Natural killer cell (primary cell): ENCODE measurements around the gene PDGFRB. TPM values are rescaled to one million over a fixed set of nuclear protein-coding genes. Genes with fewer than 3 reads are reported as not detected.

Experiments
- ATAC-seq, 3 donors: fragments of 150-1000 bp in 2 of 3; fragments of 200-7000 bp in 1 of 3; cut with Tn5 transposase; 1 replicate in 1 of 3; 2 replicates in 2 of 3; pipeline ENCODE4 v1.10.0; 2021; ENCODE audit warnings: mild to moderate bottlenecking in 2 of 3, moderate library complexity in 2 of 3
- DNase-seq, 2 donors: peaks; one replicate each; pipeline versions ENCODE4 v3.0.0 to v3.0.0-alpha.2; 2013 to 2021; ENCODE audit warnings: mixed read lengths in 1 of 2
- H3K27ac ChIP-seq: one replicate; pipeline ENCODE4 v1.5.1; 2013; ENCODE audit warnings: mild to moderate bottlenecking, low read length
- H3K27me3 ChIP-seq: one replicate; pipeline ENCODE4 v1.6.1; 2013; ENCODE audit warnings: low read length; ENCODE audit not compliant: control insufficient read depth, insufficient read depth
- H3K36me3 ChIP-seq: one replicate; pipeline ENCODE4 v1.6.1; 2013; ENCODE audit warnings: low read length; ENCODE audit not compliant: control insufficient read depth, insufficient read depth
- H3K4me1 ChIP-seq: one replicate; pipeline ENCODE4 v1.6.1; 2013; ENCODE audit warnings: low read length; ENCODE audit not compliant: control insufficient read depth, insufficient read depth
- H3K4me3 ChIP-seq: one replicate; pipeline ENCODE4 v1.5.1; 2013; ENCODE audit warnings: low read length
- H3K9me3 ChIP-seq: one replicate; pipeline ENCODE4 v1.6.1; 2013; ENCODE audit warnings: low read length; ENCODE audit not compliant: control insufficient read depth, insufficient read depth
- H3K27ac Mint-ChIP-seq, 2 donors: one replicate each; pipeline ENCODE4 v1.8.0; 2022; ENCODE audit warnings: mild to moderate bottlenecking in 2 of 2, mixed read lengths in 2 of 2, moderate library complexity in 1 of 2
- H3K27me3 Mint-ChIP-seq, 2 donors: one replicate each; pipeline ENCODE4 v1.8.0; 2022; ENCODE audit warnings: low read depth in 2 of 2, mixed read lengths in 2 of 2
- H3K36me3 Mint-ChIP-seq: one replicate; pipeline ENCODE4 v1.8.0; 2022; ENCODE audit warnings: mixed read lengths
- H3K4me1 Mint-ChIP-seq, 2 donors: one replicate each; pipeline ENCODE4 v1.8.0; 2022; ENCODE audit warnings: mixed read lengths in 2 of 2
- H3K4me3 Mint-ChIP-seq: one replicate; pipeline ENCODE4 v1.8.0; 2022; ENCODE audit warnings: mild to moderate bottlenecking, moderate library complexity, mixed read lengths
- H3K9me3 Mint-ChIP-seq, 2 donors: one replicate each; pipeline ENCODE4 v1.8.0; 2022; ENCODE audit warnings: mixed read lengths in 2 of 2
- CTCF ChIP-seq: fragments of 200-600 bp; IDR thresholded peaks from one replicate; pipeline ENCODE4 v1.8.0; 2022; ENCODE audit warnings: antibody characterized with exemption
- WGBS: methylation state at CpG from one replicate; pipeline ENCODE4 v1.1.7; 2013; ENCODE audit warnings: missing lambda C conversion rate; ENCODE audit not compliant: insufficient coverage; 5-methylcytosine and 5-hydroxymethylcytosine counted together
- intact Hi-C: fragments of 100-400 bp; cut with micrococcal nuclease; formaldehyde crosslinking; loops from one replicate; pipeline ENCODE4 v1.14.2; 2022
- total RNA-seq, 4 donors: library from RNA; stranded (reverse); fragments of 120-200 nt in 1 of 4; gene quantifications; one replicate each; pipeline versions ENCODE4 v1.2.3 to v1.2.4, GENCODE V29; 2013 to 2022

The PDGFRB gene
- total RNA-seq, 3 donors from 2014 or later (not counting 1 experiment from before 2014, with no cell fraction given): 44.8 to 93.1 (median 61.6) TPM

GRCh38 chr5:150184990-150185912, 29.6 kb upstream of the PDGFRB start:
- no peaks in the 10 kb centered on the region for H3K4me1 Mint-ChIP-seq
- H3K27me3 Mint-ChIP-seq: peaks cover 23 to 26% of the 10 kb centered on the region in 2 donors
- H3K9me3 Mint-ChIP-seq: no peaks in the 10 kb centered on the region
- no peak overlapping the region for H3K27ac ChIP-seq
- no peak for TF ChIP-seq CTCF
- peaks cover 6% of the 10 kb centered on the region for H3K27me3 ChIP-seq
- H3K9me3 ChIP-seq: no peaks in the 10 kb centered on the region
- no peaks in the 10 kb centered on the region for H3K4me1 ChIP-seq
- 81% methylated on average over 12 of the region's 12 CpGs for WGBS
- no peak for ATAC-seq
- no peak for DNase-seq
- no peaks in the 10 kb centered on the region for H3K36me3 ChIP-seq
- H3K4me3 ChIP-seq: no peak overlapping the region
- intact Hi-C loops: no loop called here
- H3K36me3 Mint-ChIP-seq: no peaks in the 10 kb centered on the region
- no peak overlapping the region for H3K27ac Mint-ChIP-seq
- no peak overlapping the region for H3K4me3 Mint-ChIP-seq

GRCh38 chr5:150184006-150184405, 28.4 kb upstream of the PDGFRB start:
- intact Hi-C loops: no loop called here
- ATAC-seq (no peak), DNase-seq (no peak)
- Mint-ChIP-seq H3K4me1 (no peaks in the 10 kb centered on the region), H3K4me3 (no peak overlapping the region), H3K9me3 (no peaks in the 10 kb centered on the region), H3K36me3 (no peaks in the 10 kb centered on the region), H3K27me3 (peaks cover 14 to 18% of the 10 kb centered on the region in 2 donors), H3K27ac (no peak overlapping the region)
- H3K27me3 ChIP-seq: peaks cover 4% of the 10 kb centered on the region
- no peak for TF ChIP-seq CTCF
- H3K36me3 ChIP-seq: no peaks in the 10 kb centered on the region
- 80% methylated on average over 2 of the region's 2 CpGs for WGBS
- H3K9me3 ChIP-seq: no peaks in the 10 kb centered on the region
- no peak overlapping the region for H3K27ac ChIP-seq
- no peaks in the 10 kb centered on the region for H3K4me1 ChIP-seq
- no peak overlapping the region for H3K4me3 ChIP-seq

GRCh38 chr5:150183436-150183835, 27.8 kb upstream of the PDGFRB start:
- DNase-seq (no peak), ATAC-seq (no peak)
- Histone ChIP-seq H3K9me3 (no peaks in the 10 kb centered on the region), H3K4me1 (no peaks in the 10 kb centered on the region), H3K27ac (no peak overlapping the region), H3K4me3 (no peak overlapping the region), H3K27me3 (no peaks in the 10 kb centered on the region), H3K36me3 (no peaks in the 10 kb centered on the region)
- TF ChIP-seq CTCF: no peak
- intact Hi-C loops: no loop called here
- Mint-ChIP-seq H3K36me3 (no peaks in the 10 kb centered on the region), H3K4me3 (no peak overlapping the region), H3K9me3 (no peaks in the 10 kb centered on the region), H3K4me1 (no peaks in the 10 kb centered on the region), H3K27me3 (peaks cover 13 to 17% of the 10 kb centered on the region in 2 donors), H3K27ac (no peak overlapping the region)
- WGBS: 95% methylated on average over 12 of the region's 12 CpGs
